NCI-H1105 treated with DMSO at 0.1 percent for 48 hours (cell line): ENCODE results near the gene OR10D3.
A peak's percentile ranks its signal among the peaks of the same experiment; 100 is the strongest.
"Not testable (repeated sequence)": the region's sequence is repeated elsewhere in the genome, so short reads cannot be mapped to it uniquely, and the experiment has no call there.

ENCODE experiments used
- DNase-seq: peaks from one replicate; lab custom pipeline; 2025; lab: John Stamatoyannopoulos, UW

OR10D3 gene, protein sequence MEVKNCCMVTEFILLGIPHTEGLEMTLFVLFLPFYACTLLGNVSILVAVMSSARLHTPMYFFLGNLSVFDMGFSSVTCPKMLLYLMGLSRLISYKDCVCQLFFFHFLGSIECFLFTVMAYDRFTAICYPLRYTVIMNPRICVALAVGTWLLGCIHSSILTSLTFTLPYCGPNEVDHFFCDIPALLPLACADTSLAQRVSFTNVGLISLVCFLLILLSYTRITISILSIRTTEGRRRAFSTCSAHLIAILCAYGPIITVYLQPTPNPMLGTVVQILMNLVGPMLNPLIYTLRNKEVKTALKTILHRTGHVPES

DNA sequence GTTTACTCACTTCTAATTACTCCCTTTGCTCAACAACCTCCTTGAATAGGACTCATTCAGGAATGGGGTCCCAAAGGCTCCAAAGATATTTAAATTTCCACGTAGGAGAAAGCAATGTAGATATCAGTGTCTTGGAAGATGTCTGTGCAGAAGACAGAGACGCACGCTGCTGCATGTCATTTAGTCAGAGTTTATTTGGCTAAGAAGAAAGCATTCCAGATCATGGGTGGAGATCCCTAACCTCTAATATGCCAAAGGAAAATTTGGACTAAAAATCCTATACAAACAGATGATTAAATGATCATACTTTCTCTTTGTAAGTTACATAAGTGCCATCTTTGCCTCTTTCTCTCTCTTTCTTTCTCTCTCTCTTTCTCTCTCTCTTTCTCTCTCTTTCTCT lies at the start of gene OR10D3:
Gene OR10D3, plus strand, starts transcription at position 278 of the 400 bp plus-strand sequence. CDS start 1,925 bp downstream, outside the sequence.
- no peak for DNase-seq

GRCh38 chr11:124143034-124143433 lies 40.1 kb upstream of the OR10D3 start:
- DNase-seq = no peak

GRCh38 chr11:124147951-124148350 lies 35.2 kb upstream of the OR10D3 start:
- DNase-seq = no peak

DNA sequence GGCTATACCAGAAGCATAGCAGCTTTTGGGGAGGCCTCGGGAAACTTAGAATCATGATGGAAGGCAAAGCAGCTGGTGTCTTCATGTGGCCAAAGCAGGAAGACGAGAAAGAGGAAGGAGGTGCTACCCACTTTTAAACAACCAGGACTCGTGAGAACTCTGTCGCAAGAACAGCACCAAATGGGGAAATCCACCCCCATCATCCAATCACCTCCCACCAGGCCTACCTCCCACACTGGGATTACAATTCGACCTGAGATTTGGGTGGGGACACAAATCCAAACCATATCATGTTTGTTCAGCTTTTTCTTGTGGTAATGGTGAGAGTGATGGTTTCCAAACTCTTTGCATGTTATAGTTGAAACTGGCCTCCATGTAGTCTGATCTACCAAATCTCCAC lies 32.5 kb upstream of the OR10D3 start:
- DNase-seq = no peak

- no peak for DNase-seq
These were observed 30.3 kb upstream of the OR10D3 start for GRCh38 chr11:124152770-124153407.

GRCh38 chr11:124153821-124154220 lies 29.3 kb upstream of the OR10D3 start:
- DNase-seq = no peak

DNA sequence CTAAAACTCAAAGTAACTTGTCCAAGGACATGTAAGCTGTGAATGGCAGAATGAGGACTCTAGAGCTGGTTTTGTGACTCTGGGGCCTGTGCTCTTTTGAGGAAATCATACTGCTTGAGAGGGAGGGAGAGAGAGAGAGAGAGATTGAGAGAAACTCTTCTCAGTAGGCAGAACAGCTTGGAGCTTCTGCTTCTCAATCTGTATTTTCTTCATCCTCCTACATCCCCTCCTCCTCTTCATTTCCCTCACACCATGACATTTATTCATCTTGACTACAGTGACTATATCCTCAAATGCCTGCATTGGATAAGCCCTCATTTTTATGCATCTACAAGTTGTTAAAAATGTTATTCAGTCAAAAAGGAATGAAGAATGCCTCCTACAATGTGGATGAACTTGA lies 23.7 kb upstream of the OR10D3 start:
- DNase-seq = no peak

DNA sequence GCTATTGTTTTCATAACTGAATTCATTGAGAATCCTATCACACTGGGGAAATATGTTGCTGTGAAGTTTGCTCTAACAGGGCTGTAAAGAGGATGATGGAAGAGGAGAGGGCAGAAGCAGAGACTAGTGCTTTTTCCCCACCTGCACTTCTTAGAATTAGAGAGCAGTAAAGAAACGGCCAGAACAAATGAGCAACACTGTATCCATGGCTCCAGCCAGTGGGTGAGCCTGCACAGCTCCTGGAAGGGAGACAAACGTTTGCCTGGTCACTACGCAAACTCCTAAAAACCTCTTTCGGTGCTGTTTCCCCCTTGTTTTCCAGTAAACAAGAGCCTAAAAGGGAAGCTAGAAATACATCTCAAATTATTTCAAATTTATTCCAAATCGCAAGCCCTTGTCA lies 22.2 kb upstream of the OR10D3 start:
- DNase-seq = no peak

DNA sequence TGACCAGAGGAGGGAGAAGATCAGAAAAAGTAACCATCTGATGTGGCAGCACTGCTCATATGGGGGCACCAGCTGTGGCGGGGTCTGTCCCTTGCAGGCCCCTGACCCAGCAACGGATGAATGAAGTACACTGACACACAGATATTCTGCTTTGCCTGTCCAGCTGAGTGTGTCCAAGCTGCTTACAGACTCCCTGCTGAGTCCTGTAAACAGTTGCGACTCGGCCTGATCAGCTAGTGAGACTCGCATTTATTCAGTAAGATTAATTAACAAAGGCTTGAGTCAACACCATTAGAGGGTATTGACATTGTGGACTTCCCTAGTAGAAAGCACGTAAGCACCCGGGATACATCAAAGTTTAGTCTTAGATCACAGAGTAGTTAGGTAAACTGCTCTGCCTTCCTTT lies 15.3 kb upstream of the OR10D3 start:
- DNase-seq = no peak

- DNase-seq = no peak
These were observed 14.3 kb upstream of the OR10D3 start for GRCh38 chr11:124168796-124169195.

DNA sequence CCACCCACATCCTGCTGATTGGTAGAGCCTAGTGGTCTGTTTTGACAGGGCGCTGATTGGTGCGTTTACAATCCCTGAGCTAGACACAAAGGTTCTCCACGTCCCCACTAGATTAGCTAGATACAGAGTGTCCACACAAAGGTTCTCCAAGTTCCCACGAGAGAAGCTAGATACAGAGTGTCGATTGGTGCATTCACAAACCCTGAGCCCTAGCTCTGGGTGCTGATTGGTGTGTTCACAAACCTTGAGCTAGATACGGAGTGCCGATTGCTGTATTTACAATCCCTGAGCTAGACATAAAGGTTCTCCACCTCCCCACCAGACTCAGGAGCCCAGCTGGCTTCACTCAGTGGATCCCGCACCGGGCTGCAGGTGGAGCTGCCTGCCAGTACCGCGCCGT lies 12.8 kb upstream of the OR10D3 start:
- not testable (repeated sequence) for DNase-seq

GRCh38 chr11:124170801-124171586 lies 12.2 kb upstream of the OR10D3 start:
- DNase-seq = no peak

- DNase-seq = no peak
These were observed 11.0 kb upstream of the OR10D3 start for GRCh38 chr11:124172101-124172500.

GRCh38 chr11:124172599-124172998 lies 10.5 kb upstream of the OR10D3 start:
- DNase-seq = no peak

GRCh38 chr11:124174001-124174583 lies 9.1 kb upstream of the OR10D3 start:
- peak; percentile 95 for DNase-seq

GRCh38 chr11:124176925-124177715 lies 6.0 kb upstream of the OR10D3 start:
- DNase-seq = no peak

GRCh38 chr11:124179310-124179709 lies 3.8 kb upstream of the OR10D3 start:
- no peak for DNase-seq

DNA sequence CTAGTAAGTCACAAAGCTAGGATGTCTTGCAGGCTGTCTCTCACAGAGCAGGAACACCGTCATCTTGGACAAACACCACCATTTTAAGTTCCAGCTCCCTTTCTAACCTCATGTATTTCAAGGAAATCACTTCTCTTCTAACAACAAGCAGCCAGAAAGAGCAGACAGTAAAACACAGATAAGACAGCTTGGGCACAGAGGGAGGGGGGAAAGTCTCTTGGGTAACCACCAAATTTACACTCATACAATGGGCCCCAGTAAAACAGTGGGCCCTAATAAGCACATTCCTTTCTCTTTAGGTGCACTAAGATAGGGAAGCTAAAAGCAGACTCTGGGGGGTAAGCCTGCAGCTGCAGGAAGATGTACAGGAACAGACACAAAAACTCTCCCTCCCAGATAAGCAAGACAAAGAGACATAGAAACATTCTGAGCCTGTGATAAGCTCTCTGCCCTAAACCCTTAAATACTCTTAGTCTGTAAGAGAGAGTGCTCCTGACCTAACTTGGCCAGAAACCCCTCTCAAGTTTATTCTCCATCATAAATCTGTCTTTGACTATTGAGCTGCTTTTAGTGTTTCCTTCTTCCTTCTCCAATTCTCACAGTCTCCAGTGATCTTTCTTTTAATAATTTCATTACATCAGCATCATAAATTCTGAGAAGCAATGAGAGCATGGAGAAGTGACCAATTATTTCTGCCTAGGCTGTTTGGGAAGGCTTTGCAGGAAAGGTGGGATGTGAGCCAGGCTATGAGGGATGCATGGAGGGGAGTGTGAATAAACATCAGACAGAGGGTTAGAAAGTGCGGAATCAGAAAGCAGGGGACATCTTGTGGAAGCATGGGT lies 7.4 kb downstream of the OR10D3 start:
- DNase-seq = no peak

DNA sequence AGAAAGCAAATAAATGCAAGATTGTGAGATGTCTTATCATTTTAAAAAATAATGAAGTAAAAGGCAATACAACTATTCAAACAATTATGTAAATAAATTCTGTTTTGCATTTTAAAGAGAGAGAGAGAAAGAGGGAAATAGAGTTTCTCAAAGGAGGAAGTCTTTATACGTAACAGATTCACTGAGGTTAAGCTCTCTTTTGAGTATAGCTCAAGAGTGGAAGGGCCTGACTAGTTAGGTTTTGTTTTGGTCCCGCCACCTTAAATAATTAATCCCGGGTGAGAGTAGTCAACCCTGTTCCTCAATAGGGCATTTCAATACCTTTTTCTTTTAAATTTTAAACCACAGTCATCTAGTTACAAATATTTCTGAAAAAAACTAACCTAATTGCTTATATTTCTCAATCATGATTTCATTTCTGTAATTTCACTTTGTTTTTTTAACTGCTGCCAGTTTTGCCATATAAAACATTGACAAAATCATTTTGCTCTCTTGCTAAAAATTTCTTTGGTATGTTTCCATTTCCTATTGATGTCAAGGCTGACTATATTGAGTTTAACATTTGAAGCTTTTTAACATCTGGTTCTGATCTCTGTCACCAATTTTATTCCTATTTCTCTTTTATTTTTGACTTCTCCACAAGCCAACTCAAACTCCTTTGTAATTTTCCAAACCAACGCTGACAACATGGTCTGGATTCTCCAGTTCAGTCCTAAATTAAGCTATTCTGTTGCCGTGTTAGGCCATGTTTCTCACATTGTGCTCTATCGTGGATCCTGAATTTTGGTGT lies 10.3 kb downstream of the OR10D3 start:
- DNase-seq = no peak
